Germinal center (tissue), 1 donor: ENCODE measurements around the gene PPDPF.
"Not testable (repeated sequence)": the region's sequence is repeated elsewhere in the genome, so short reads cannot be mapped to it uniquely, and the experiment has no call there.

Experiments
- DNase-seq: peaks from one replicate; pipeline ENCODE4 v3.0.0; 2012; ENCODE audit warnings: mixed read lengths, low spot score

The PPDPF gene, protein sequence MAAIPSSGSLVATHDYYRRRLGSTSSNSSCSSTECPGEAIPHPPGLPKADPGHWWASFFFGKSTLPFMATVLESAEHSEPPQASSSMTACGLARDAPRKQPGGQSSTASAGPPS

GRCh38 chr20:63520504-63520933 lies at the start of gene PPDPF:
Gene PPDPF, plus strand, starts transcription at chr20:63520765. Its CDS starts 544 bp downstream, at chr20:63521309.
- DNase-seq: peak; percentile 98

DNA sequence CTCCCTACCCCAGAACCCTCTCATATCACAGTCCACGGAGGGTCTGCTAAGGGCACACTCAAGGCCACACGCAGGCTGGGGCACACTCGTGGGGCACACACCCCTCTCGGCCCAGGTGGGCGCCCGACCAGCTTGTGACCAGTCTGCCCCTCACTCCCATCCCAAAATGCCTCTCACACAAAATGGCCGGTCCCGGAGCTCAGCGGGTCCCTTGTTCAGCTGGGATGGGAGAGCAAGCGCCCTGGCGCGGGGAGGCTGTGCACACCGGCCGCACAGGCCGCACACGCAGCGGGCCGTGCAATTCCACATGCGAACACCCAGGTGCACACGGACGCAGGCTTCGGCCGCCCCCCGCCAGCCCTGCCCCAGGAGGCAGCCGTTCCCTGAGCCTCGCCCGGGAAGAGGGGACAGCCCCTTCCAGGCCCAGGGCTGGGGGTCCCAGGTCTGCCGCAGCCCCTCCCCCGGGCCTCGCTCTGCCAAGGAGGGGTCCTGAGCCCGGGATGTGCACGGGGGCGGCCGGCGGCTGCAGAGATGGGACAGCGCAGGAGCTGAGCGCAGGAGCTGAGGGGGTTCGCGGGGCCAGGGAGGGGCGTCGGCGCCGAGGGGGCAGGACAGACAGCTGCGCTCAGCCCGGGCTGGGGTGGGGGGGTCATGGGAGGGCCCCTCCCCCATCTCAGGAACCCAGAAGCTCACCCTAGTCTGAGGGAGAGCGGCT lies 49.4 kb upstream of the PPDPF start:
- no peak for DNase-seq

- DNase-seq: no peak
These were observed 48.9 kb upstream of the PPDPF start for GRCh38 chr20:63471717-63471980.

DNA sequence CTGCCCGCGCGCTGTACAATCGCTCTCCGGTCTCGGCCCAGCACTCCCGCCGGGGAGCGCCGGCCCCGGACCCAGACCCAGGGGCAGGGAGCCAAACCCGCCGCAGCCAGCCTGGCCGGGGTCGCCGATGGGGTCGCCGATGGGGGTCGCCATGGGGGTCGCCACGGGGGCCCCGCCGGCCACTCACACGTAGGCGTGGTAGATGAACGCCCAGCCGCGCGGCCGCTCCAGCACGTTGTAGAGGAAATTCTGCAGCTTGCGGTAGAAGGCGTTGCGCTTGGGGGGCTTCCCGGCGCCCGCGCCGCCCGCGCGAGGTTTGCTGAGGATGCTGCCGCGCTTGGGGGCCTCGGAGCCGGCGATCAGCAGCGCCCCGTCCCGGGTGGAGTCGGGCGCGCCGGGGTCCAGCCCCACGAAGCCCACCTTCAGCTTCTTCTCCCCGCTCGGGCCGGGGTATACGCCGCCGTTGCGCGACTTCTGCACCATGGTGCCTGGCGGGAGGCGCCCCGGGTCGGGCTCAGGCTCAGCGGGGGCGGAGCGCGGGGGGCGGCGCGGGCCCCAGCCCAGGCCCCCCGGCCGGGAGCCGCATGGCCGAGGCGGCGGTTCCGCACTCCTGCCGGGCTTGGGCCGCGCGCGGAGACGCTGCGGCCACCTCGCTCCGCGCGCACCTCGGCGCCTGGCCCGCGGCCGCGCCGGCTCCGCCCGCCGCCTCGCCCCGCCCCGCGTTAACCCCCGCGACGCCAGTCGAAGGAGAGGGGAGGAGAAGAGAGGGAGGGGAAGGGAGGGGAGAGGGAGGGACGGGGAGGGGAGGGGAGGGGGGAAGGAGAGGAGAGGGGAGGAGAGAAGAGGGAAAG lies 48.4 kb upstream of the PPDPF start, which contains the start of gene KCNQ2:
KCNQ2 (minus strand) TSS at position 675 of the 851 bp plus-strand sequence; CDS start at position 483, 192 bp downstream.
- DNase-seq: no peak

DNA sequence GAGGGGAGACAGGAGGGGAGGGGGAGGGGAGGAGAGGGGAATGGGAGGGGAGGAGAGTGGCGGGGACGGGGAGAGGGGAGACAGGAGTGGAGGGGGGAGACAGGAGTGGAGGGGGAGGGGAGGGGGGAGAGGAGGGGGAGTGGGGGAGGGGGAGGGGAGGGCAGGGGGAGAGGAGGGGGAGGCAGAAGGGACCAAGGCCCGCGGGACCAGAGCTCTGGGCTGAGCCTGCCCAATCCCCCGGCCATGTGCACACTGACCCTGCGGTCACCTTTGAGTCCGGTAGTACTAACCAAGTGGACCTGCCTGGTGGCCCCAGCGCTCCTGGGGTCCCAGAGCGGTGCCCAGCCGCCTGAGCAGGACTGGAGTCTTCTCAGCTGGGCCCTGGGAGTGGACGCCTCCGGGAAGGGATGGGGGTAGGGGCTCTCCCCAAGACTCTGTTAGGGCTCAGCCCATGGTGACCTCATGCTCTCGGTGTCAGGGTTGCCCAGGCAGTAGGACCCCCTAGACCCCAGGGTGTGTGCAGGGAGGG lies 47.6 kb upstream of the PPDPF start:
- DNase-seq: no peak

- no peak for DNase-seq
These were observed 46.8 kb upstream of the PPDPF start for GRCh38 chr20:63473555-63474449.

DNA sequence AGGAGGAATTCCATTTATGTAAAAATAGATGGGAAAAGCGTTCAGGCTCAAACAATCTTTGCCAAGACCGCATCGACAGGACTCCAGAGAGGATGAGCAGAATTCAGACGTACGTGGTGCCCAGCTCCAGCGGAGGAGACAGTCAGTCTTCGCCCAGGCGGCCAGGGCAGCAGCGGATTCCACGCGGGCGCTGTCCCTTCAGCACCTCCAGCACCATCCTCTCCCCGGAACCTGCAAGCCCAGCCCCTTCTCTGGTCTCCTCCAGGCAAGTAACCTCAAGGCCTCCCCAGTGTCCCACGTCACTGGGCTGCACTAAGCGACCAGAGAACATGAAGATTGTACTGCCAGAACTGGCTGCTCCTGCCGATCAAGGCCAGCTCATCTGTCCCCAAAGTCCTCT lies 45.4 kb upstream of the PPDPF start:
- DNase-seq: no peak

DNA sequence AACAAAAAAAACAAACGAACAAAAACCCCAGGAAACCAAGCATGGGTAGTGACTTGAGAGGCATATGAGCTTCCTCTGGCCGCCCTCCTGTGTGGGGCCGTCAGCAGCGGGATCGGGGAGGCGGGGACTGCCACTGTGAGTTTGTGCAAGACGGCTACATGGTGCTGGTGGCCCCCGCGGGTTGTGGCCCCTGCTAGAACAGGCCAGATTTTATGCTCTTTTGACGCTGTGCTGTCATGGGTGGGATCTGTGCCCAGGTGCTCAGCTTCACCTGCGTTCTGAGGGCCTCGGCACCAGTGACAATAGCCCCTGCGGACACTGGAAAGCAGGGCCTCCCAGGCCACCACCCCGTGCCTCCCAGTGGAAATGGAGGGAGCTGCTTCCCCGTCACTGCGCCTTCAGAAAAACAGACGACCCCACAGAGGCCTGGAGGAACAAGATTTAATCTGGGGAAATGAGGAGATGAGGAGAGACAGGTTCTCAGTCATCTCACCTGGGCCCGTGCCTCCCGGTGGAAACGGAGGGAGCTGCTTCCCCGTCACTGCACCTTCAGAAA lies 43.4 kb upstream of the PPDPF start:
- no peak for DNase-seq

DNA sequence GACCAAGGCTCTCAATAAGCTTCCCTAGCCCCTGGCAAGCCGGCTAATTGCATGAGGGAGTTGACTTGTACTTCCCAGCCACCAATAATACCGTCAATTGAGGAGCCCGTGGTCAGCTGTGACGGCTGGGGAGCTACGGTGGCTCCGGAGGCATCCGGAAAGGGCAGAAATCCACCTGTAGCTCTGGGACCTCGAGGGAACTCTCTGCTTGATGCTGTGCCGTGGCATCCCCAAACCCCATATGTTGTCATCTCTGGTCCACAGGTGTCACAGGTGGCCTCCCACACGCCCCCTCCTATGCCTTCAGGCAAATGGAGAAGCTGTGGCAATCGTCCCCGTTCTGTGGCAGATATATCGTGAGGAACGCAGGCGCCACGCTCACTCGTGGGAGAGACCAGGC lies 42.6 kb upstream of the PPDPF start:
- no peak for DNase-seq

- no peak for DNase-seq
These were observed 41.9 kb upstream of the PPDPF start for GRCh38 chr20:63478346-63479302.

DNA sequence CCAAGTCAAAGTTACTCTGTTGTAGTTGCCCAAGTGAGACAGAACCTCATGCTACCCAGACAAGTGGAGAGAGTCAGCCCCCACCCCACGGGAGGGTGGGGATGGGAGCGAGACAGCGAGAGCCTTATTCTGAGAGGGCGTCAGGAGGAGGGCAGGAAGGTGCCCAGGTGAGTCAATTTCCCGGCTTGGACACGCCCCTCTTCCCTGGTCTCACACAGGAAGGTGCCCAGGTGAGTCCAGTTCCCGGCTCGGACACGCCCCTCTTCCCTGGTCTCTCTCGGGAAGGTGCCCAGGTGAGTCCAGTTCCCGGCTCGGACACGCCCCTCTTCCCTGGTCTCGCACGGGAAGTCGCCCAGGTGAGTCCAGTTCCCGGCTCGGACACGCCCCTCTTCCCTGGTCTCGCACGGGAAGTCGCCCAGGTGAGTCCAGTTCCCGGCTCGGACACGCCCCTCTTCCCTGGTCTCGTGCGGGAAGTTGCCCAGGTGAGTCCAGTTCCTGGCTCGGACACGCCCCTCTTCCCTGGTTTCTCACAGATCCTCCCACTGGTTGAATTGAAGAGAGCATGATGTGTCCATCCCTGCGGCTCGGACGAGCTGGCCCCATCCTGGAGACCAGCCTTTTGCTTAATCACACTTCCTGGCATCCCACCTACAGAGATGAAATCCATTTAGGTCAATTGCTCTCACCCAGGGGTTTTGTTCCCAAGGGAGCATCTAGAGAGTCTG lies 40.7 kb upstream of the PPDPF start:
- DNase-seq: not testable (repeated sequence)

DNA sequence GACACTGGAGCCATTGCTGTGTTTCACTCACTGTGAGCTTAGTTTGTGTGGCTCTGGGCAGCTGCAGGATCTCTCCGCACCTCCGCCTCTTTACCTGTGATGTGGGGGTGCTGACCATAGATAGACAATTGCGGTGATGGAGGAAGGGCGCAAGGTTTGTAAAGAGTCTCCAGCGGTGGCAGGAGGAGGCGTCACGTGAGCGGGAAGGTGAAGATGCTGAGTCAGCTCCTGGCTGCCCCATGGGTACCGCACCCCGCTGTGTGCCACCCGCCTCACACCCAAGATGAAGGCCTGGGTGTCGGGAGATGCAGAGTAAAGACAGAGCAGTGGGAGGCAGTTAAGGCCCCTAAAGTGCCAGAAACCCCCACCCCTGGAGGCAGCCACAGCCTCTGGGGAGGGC lies 39.1 kb upstream of the PPDPF start:
- DNase-seq: no peak

GRCh38 chr20:63482021-63482587 lies 38.5 kb upstream of the PPDPF start:
- DNase-seq: no peak

- DNase-seq: no peak
These were observed 36.7 kb upstream of the PPDPF start for GRCh38 chr20:63483834-63484233.

- DNase-seq: no peak
These were observed 36.3 kb upstream of the PPDPF start for GRCh38 chr20:63484236-63484635.

GRCh38 chr20:63484651-63485403 lies 35.7 kb upstream of the PPDPF start:
- no peak for DNase-seq

GRCh38 chr20:63486300-63486855 lies 34.2 kb upstream of the PPDPF start:
- DNase-seq: no peak

DNA sequence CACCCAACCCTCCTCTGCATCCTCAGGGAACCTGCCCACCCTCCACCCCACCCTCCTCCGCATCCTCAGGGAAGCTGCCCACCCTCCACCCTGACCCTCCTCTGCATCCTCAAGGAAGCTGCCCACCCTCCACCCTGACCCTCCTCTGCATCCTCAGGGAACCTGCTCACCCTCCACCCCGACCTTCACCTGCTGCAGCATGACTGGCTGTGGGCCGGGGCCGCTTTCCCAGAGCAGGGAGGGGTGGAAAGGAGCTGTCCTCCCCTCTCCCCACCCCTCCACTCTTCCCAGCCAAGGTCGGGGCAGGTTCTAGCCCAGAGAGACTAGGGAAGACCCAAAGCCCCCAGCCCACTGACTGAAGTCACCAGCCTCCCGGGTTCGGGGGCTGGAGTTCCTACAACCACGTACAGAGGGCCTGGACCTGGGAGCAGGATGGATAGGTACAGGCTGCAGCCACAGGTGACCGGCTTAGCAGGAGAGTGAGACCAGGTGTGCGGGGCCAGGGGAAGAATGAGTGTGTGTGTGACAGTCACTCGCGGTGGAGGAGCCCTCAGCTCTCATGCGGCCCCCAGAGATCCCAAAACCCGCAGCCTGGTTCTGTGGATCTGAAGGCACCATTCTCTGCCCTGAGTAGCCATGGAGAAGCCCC lies 33.3 kb upstream of the PPDPF start:
- no peak for DNase-seq
